GM04504 (cell line): ENCODE results near the gene XYLT1.

Experiments
- DNase-seq: peaks from one replicate; pipeline ENCODE4 v3.0.0-alpha.2; 2012; ENCODE audit warnings: low read depth

The XYLT1 gene

DNA sequence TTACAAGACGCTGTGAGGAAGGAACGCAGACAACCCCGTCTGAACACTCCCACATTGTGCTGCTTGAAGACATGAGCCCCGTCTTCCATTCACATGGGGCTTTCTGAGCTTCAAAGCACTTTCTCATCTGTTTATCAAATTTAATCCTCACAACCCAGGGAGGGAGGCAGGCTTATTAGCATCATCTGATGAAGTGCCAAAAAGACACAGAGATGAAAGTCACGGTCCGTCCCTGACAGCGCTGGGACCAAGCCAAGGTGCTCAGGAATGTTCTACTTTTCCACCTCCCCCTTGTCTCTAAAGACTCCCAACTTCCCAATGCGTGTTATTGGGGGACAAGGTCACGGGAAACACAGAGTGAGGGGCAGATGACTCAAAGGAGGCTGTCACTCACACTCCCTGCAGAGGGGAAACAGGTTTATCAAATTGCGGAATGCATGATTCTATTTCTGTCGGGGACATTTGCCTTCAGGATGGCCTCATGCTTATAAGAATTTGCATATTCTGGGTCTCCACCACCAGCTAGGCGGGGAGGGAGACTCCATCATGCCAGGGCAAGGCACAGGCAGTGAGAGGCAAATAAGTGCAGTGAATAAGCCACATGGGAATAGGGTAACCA, 10.7 kb downstream of the XYLT1 start:
- DNase-seq: no peak

DNA sequence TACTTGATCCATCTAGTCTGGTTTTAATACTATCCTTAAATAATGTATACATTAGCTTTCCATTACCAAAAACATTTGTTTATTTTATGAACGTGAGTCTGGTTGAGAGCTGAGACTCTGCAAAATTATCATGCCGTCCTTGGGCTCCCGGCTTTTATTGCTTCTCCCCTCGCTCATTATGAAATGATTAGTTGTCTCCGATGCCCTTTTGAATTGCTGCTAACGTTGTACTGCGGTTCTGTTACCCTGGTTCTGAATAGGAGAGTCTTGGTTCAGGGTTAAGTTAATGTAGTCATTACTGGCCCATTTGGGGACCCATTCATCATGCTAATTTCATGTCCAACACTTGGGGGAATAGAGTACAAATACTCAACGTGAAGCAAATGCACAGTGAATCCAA, 12.8 kb downstream of the XYLT1 start:
- DNase-seq: no peak

DNA sequence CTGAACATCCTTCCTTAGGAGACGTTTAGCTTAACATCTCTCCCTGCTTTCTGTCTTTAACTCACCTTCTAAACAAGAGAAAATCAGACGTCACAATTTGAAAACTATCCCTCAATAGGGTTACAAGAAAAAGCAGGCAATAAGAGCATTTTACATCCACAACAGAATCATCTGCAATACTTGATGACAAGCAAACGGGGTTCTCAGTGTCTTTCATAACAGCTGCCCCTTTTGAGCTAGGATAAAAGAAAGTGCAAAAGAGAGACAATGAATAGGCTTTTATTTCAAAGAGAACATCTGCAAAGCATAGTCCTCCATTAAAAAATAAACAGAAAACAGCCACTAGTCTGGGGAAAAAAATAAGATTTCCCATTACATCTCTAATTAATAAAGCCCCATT, 13.2 kb downstream of the XYLT1 start:
- no peak for DNase-seq

DNA sequence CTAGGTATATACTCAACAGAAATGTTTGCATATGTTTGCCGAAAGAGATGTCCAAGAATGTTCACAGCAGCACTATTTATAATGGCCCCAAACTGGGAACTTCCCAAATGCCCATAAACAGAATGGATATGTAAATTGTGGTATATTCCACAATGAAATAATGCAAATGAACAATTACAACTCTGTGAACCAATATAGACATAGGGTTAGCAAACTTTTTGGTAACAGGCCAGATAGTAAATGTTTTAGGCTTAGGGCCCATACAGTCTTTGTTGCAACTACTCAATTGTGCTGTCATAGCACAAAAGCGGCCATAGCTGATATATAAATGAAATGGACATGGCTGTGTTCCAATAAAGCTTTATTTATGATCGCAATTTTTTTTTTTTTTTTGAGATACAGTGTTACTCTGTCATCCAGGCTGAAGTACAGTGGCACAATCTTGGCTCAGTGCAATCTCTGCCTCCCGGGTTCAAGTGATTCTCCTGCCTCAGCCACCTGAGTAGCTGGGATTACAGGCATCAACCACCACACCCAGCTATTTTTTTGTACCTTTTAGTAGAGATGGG, 16.5 kb downstream of the XYLT1 start:
- DNase-seq: no peak

- DNase-seq: no peak
Measured at GRCh38 chr16:17453364-17454038, 17.3 kb downstream of the XYLT1 start.

DNA sequence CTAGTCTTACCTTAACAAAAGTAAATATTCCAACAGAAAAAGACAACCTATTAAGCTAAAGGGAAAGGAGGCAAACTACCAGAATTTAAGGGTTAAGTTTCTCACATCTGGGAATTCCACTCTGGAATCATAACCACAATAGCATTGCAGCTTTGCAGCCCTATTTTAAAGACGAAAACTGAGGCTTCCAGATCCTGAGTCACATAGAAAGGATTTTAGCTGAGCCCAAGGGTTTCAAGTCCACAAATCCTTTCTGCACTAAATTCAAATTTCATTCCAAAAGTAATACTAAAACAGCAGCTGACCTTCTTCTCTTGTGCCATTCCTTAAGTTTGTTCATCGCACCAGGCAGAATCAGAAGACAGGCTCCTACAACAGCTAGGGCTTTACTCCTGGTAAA, 17.8 kb downstream of the XYLT1 start:
- DNase-seq: no peak

GRCh38 chr16:17451843-17452242, 18.9 kb downstream of the XYLT1 start:
- no peak for DNase-seq

GRCh38 chr16:17450291-17450690, 20.5 kb downstream of the XYLT1 start:
- DNase-seq: no peak

DNA sequence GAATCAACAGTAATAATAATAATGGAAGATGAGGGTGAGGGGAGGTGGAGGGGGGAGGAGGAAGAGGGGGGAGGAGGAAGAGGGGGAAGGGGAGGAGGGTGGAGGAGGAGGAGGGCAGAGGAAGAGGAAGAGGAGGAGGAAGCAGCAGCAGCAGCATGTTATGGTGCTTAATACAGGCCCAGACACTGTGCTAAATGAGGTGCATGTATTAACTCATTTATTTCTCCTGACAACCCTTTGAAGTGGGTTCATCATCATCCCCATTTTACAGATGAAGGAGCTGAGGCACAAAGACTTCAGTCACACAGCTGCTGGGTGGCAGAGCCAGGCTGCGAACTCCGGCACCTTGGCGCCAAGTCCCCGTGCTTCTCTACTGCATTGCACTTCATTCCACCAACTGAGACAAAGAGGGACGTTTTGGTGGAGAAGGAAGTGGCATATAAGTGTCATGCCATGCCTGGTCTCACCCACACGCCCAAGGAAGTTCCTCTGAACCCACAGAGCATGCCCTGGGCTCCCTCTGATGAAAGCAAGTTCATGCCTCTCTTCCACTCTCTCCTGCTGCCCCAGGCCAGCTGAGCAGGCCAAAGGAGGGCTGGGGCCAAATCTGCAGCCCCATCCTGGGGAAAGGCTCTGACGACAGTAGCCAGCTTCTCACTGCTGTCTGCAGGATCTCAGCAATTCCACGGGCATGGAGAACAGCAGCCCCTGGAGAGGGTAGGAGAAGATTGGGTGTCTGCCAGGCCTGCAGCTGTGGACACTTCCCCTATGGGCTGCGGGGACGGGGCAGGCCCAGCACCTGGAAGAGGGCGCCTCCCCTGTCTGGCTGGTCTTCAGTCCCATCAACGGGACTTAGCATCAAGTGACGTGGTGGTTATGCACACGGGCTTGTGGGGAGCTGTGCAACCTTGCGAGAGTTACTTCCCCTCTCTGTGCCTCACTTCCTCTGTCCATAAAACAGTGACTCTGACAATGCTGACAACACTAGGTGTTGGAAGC, 21.8 kb downstream of the XYLT1 start:
- no peak for DNase-seq

GRCh38 chr16:17447101-17447569, 23.6 kb downstream of the XYLT1 start:
- no peak for DNase-seq

DNA sequence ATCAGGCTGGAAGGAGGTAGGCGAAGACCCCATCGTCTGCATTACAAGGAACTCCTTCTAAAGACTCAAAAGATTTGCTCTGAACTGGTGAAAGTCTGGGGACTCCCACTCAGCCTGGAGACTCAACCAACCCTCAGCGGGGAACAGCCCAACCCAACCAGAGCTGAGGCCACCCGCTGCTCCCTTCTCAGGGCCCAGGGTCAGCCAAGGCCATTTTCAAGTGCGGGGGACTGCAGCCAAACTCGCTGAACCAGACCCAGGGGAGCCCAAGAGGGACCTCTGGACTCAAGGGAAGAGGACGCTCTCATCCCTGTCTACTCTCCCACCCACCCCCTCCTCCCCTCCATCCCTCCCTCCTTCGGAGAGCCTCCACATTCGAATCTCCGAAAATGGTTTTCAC, 24.1 kb downstream of the XYLT1 start:
- DNase-seq: no peak

DNA sequence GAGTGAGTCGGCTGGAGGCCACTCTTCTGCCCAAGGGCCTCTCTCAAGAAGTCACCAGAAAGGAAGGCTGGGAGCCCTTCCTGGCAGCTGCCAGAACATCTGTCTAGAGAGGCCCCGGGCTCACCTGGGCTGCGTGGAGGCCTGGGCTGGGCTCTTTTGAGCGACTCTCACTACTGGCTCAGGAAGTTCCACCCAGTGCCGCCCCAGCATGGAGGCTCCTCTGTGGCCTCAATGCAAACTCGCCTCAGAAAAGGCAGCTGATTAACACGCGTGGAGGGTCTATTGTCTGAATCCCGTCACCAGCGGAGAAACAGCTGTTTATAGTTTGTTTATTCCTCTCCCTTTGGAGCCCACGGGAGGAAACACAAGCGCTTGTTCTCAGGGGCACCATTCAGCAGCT, 25.3 kb downstream of the XYLT1 start:
- no peak for DNase-seq

- no peak for DNase-seq
Measured at GRCh38 chr16:17444658-17445057, 26.1 kb downstream of the XYLT1 start.

DNA sequence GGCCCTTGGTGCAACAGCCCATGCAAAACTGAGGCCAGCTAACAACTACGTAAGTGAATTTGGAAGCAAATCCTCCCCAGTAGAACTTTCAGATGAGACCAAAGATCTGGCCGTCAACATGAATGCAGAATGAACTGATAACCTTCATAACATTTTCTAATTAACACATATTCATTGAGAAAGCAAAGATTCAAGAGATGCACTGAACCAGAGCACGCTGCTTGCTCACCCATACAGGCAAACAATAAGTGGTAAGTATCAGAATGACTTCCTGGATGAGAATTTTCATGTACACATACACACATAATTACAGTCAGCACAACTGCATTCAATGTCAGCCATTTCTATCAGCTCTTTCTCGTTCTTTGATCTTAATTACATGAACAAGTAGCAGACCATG, 30.6 kb downstream of the XYLT1 start:
- no peak for DNase-seq

- DNase-seq: no peak
Measured at GRCh38 chr16:17439580-17439979, 31.2 kb downstream of the XYLT1 start.

DNA sequence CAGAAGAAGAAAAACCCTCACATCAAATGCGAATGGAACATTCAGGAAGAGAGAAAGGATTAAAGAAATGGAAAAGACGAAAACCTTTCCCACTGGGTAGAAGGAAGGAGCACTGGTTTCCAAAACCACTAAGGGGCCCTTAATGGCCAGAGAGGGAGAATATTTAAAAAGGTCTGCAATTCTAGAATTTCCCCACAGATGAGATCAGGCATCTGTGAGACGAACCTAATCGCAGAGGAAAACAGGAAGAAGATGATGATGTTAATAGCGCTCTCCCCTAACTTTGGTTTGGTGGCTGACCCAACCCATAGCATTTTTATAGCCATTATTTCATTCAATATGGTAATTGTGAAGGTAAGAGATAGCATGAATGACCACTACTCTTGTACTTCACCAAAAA, 32.8 kb downstream of the XYLT1 start:
- DNase-seq: no peak

DNA sequence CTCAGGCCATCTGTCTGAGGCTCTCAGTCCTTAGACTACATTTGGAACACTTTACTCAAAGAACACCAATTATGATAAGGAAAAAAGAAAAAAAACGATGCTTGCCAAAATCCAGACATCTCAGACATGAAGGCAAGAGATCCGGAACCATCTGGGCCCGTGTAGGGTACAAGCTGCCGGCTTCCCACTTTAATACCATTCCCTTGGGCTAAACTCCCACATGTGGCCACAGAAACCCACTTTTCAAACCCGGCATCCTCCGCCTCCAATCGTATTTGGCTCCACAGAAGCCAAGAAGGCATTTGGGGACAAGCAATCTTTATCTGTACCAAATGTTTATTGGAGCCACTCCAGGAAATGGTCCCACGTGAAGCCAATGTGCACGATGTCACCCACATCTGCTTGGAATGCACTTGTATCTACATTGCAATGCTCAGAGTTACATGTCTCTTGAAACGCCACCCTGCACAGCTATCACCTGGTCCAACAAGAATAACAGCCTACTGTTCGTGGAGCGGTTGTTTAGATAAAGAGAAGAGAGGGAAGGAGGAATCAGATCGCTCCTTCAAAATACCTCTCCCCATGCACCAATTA, 33.5 kb downstream of the XYLT1 start:
- DNase-seq: no peak

DNA sequence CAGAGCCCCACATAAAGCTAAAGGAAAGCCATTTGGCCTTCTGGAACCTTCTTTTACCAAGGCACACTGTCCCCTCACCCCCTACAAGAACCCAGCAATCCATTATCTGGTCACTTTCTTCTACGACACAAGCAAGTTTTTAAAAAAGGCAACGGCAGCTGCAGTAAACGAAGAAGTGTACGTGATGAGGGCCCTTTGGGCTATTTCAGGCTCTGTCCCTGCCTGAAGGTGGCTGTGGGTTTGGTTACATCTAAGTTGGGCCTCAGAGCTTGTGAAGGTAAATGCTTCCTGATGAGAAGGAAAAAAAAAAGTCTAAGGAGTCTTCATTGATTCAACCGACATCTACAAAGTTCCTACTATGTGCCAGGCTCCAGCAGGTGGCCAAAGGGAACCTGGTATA, 35.4 kb downstream of the XYLT1 start:
- no peak for DNase-seq

DNA sequence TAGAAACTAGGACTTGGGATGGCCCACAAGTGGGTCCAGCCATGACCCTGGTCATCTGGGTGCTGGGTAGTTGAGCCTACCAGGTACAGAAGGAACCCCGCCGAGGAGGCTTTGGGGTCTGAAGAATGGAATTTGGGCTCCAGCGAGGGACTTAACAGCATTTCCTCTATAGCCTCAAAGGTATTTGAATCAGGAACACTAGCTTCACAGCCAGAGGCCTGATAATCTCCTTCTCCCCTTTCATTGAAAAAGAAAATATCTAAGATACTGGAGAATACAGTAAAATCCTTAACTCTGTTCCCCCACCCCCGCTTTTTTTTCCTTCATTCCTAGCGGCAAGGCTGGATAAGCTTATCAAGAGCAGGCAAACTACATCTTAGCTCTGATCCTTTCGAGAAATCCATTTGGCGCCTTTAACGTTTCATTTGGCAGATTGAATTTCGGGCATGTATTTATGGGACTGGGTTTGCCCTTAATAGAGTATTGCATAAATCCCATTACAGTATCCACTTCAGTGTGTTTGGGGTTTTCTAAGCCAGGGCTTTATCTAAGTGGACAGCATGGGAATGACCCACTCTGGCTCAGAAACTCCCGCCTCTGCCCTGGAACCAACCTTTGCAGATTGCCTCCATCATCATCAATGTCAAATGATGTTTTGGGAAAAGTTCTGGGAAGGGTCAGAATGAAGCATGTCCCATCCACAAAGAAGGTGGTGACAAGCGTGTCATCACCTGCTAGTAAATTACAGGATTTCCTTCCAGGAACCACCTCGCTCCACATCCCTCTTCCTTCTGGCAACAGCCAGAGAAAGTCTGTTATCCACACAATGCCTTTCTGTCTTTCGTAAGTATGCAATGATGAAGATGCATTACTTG, 36.9 kb downstream of the XYLT1 start:
- no peak for DNase-seq

GRCh38 chr16:17432901-17433576, 37.7 kb downstream of the XYLT1 start:
- no peak for DNase-seq
